HG03139 (cell line): ENCODE measurements around the gene IDNK.

Experiments used
- ATAC-seq: cut with Tn5 transposase; IDR thresholded peaks from one replicate; pipeline ENCODE4 v1.9.1; 2021; ENCODE audit not compliant: unreplicated experiment

IDNK gene

GRCh38 chr9:83688921-83689320, 66.0 kb downstream of the IDNK start:
- no peak for ATAC-seq

GRCh38 chr9:83691492-83691891, 68.5 kb downstream of the IDNK start:
- no peak for ATAC-seq
